ENCODE results near the gene ERGIC2.

Gene ERGIC2

DNA sequence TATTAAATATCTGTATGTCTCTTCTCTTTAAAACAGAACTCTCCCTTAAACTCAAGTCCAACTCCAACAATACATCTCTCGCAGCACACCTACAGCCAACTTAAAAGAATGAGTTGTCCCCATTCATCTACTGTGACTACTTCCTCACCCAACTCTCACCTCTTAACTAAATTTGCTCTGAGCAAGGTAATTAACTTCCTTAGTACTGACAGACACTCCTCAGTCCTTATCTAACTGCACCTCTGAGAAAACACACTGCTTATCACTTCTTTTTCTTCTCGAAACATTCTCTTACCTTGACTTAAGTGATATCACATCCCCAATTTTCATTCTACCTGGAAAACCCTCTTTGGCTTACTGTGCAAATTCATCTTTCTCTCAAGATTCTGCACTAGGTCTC is 7.0 kb downstream of the ERGIC2 start:
- no peak for DNase-seq

DNA sequence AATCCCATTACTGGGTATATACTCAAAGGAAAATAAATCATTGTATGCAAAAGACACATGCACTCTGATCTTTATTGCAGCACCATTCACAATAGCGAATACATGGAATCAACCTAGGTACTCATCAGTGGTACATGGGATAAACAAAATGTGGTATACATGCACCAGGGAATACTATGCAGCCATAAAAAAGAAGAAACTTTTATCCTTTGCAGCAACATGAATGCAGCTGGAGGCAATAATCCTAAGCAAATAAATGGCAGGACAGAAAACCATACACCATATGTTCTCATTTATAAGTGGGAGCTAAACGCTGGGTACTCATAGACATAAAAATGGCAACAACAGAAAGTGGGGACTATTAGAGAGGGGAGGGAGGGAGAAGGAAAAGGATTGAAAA is 15.9 kb downstream of the ERGIC2 start:
- no peak for DNase-seq

DNA sequence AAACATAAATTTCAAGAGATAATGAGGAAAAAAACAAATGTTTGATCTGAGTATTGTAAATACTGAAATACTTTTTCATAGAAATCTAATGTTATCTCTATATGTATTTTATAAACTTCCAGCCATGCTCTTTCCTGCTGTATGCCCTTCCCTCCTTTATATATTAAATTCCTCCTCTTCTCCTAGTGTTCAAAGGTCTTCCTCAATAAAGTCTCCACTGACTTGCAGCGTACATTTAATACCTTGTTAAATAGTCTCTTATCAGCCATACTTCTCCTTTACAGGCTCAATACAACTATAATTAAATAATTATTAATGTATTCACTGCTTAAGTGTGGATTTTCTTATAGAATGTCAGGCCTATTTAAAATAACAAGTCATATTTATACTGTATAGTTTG is 26.0 kb downstream of the ERGIC2 start:
- no peak for DNase-seq

DNA sequence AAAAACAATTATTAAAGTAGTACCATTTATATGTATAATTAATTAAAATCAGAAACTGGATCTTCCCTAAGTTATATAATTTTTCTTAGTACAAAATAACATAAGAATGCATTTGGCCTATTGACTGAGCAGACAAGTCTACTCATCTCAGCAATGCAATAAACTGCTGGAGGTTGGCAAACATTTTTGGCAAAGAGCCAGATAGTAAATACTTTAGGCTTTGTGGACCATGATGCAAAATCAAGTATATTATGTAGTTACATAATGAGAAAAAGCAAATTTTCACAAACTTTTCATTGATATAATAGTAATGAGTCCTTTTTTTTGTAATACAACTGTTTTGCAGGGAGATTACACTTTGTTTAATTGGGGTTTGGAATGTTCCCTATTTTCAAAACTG is 30.9 kb downstream of the ERGIC2 start:
- peak in 2 of 3 experiments; percentile 18 to 28 for DNase-seq

- no peak for DNase-seq
Observed at GRCh38 chr12:29346769-29347421, 34.1 kb downstream of the ERGIC2 start.

- DNase-seq, result no peak
Observed at GRCh38 chr12:29343022-29343799, 37.8 kb downstream of the ERGIC2 start.

DNA sequence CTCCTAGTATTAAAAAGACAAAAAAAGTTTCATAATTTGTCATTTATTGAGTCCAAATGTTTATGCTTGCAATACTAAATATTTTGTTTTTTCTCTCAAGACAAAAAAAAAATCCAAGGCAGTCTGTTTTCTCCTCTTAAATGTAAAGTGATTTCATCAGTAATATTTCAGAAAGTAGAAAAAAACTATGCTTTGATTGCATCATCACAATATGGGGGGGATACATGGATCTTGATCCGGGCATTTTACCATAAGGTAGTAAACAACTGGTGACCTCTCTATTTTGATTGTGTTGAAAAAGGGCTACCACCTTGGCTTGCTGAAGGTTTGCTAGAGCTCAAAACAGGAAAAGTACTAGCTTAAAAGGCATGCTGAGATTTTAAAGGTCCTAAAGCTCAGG is 43.6 kb downstream of the ERGIC2 start:
- DNase-seq, result no peak

- DNase-seq, result no peak
Observed at GRCh38 chr12:29334937-29335336, 46.0 kb downstream of the ERGIC2 start.

- no peak for DNase-seq
Observed at GRCh38 chr12:29333178-29333577, 47.8 kb downstream of the ERGIC2 start.

DNA sequence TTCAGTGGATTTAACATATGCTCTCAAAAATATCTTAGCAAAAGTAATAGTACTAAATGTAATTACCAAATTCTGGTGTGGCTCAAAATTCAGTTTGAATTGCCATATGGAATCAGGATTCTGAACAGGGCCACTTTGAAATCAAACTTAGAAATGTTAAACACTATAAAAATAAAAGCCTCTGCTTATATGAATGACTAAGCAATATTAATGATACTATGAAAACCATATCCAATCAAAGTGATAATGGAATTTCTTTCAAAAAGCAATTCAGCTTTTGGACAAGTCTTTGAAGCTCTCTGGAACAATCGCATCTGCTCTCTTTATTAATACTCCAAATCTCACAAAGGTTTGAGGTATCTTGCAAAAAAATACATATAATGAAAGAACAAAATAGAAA is 51.6 kb downstream of the ERGIC2 start:
- no peak for DNase-seq

DNA sequence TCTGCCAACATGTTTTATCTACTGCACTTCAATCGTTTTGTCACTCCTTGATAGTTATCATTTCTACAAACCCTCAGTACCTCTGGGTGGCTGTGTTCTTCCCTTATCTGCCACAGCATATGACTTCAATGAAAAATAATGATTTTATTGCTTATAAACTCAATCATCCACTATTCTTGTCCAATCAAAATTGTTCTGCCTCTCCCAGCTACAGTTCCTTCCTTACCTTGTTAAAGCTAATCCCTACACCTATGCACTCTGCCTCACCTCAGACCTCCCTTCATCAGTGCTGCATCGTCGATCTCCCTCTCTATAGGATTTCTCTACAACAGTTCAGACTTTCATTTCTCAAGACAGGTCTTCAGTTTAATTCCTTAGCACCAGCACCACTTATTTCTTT is 58.8 kb downstream of the ERGIC2 start:
- DNase-seq, result no peak

DNA sequence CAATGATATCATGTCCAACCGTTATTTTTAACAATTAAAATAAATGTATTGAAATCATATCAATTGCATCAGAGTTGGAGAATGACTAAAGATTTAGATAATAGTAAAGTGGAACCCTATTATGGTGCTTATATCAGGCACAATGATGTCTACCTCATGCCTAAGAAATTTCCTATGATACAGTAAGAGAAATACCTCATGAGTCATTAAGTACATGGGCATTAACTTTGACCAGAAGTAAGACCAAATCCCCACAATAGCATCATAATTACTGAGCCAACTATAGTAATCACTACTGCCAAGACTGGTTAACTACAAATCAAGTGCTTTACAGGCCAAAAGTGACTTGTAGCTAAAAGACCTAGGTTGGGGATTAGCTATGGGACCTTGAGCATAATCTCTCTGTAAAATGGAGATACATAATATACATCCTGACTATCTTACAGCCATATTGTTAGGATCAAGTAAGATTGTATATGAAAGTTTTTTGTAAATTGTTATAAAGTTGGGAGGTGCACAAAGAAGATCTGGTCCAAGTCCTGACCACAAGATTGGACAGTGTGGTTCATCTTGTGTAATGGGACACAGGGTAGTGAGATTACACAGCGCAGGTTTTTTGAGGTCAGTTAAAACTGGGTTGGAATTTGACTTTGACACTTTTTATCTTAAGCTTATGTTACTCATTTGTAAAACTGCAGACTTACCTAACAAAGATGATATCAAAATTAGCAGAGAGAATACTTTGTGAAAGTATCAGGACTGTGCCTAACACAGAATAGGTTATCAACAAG is 60.5 kb downstream of the ERGIC2 start:
- DNase-seq, result no peak

DNA sequence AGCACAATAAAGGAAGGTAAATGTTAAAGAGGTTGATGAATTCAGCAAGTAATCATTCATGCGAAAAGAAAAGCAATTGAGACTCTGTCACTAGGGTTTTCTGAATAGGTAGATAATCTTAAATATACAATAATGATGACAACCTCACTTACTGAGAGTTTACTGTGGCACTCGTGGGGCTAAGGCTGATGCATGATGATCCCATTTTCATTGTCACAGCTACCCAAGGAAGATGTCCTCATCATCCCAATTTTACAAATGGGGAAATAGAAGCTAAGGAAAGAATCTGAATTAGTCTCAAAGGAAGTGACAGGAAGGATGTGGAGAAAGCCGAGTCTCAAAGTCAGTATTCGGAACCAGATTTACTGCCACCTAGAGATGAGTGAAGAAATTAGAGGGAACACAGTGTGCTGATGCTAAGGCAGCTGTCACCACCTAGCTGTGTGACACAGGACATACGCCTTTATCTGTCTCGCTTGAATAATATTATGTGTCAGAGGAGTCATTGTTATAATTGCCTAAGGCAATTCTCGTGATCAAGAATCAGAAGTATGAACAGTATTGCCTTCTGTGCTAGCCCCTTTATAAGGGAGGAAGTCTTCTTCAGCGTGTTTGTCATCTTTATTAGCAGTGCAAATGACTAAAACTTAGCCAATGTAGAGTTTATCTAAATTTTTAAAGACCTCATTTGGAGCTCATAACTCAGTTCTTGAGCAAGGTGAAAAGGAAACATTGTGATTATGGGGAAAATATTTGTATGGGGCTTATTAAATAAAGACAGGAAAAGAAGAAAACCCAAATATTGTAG is 63.2 kb downstream of the ERGIC2 start:
- peak; percentile 40 to 81 (median 64) for DNase-seq

DNA sequence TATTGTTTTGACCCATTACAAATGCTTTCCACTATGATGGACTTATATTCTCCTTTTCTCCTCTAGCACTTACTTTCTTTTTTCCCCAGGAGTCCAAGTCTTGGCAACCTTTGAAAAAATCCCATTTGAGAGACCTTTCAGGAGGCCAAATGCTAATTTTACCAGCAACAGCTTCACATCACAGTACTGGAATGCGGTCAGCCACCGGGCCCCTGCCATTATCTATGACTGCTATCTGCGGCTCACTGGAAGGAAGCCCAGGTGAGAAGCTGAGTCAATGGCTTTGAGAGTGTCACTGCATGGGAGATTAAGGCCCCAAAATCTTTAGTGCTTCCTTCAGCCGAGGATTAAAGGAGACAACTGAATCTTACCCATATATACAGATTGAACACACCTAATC is 64.2 kb downstream of the ERGIC2 start:
- DNase-seq, result no peak

DNA sequence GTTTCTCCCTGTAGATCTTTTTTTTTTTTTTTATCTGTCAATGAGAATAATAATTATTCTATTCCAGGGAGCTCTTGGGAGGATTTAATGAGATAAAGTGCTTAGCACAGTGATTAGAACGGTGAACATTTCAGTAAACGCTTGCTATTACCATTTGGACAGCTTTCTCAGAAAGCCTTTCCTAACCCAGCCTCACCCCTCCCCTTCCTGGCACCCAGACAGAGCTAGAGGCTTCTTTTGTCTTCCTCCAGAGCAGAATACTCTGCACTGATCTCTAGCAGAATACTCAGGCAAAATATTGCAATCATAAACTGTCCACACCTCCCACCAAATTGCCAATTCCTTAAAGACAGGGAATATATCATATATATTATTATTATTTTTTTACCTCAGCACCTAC is 66.6 kb downstream of the ERGIC2 start:
- DNase-seq, result no peak

DNA sequence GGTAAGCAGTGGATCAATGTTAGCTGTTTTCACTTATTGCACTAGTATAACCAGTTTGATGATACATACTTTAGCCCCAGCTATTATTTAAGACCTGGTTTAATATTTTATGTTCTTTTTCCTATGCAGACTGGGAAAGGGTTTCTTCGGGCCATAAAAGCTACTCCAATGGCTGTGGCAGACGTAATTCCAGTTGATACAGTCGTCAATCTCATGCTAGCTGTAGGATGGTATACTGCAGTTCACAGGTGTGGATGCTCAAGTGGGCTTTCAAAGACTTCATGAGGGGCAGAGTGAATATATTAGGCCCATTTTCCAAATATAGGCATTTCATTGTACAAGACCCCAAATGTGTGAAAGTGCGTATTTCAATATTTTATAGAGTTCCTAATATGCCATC is 70.1 kb downstream of the ERGIC2 start:
- DNase-seq, result no peak

GRCh38 chr12:29309320-29309902 is 71.6 kb downstream of the ERGIC2 start:
- DNase-seq, result peak in 1 of 3 experiments; percentile 19

- no peak for DNase-seq
Observed at GRCh38 chr12:29306682-29307081, 74.3 kb downstream of the ERGIC2 start.

- no peak for DNase-seq
Observed at GRCh38 chr12:29306266-29306665, 74.7 kb downstream of the ERGIC2 start.

DNA sequence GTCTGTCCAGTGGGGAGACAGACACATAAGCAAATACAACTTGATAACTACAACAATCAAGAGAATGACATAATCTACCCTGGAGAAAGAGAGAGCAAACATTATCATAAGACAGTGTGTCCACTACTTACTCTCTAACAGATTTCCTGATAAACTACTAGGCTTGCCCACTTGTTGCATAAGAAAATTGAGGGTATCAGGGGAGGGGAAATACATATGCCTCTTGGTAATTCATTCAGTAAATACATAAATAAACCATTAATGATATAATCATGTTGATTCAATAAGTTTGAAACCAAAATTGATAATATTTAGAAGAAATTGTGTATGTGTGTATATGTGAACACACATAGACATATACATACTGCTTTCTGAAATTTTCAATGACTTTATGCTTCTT is 76.6 kb downstream of the ERGIC2 start:
- no peak for DNase-seq

GRCh38 chr12:29301114-29301513 is 79.9 kb downstream of the ERGIC2 start:
- DNase-seq, result no peak

DNA sequence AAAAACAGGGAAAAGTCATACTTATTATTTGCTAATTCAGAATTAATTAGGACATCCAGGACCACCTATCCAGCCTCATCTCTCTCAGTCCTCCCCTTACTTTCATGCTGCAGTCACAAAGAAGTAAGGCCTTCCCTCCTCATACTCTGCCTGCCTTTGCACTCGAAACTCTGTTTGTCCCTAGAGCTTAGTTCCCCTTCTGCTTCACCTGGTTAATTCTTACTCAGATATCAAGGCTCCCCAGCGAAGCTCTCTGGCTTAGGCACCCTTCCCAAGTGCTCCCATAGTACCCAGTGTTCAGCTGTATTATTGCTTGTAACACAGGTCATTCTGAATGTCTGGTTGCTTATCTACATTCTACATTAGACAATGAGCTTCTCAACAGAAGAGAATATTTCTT is 81.3 kb downstream of the ERGIC2 start:
- DNase-seq, result no peak

DNA sequence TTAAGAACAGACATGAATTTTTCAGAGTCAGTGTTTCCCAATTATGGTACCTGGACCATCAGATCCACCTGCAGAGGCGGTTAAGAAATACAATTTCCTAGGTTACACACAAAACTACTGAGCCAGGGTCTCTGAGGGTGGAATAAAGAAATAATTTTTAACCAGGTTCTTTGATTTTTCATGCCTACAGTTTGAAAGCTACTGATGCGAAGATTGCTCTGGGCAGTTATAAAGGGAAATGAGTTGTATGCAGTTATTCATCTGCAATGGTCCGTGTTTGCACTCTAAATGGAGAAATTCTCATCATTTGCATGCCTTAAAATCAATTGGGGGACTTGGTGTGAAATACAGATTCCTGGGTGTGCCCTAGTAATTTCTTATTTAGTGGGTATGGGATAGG is 89.7 kb downstream of the ERGIC2 start:
- no peak for DNase-seq
